HG03521 (cell line): ENCODE data around the gene CLPSL2.

Source experiments
- ATAC-seq: cut with Tn5 transposase; IDR thresholded peaks from one replicate; pipeline ENCODE4 v1.9.1; 2021; ENCODE audit warnings: mild to moderate bottlenecking, moderate library complexity; ENCODE audit not compliant: unreplicated experiment

The CLPSL2 gene

DNA sequence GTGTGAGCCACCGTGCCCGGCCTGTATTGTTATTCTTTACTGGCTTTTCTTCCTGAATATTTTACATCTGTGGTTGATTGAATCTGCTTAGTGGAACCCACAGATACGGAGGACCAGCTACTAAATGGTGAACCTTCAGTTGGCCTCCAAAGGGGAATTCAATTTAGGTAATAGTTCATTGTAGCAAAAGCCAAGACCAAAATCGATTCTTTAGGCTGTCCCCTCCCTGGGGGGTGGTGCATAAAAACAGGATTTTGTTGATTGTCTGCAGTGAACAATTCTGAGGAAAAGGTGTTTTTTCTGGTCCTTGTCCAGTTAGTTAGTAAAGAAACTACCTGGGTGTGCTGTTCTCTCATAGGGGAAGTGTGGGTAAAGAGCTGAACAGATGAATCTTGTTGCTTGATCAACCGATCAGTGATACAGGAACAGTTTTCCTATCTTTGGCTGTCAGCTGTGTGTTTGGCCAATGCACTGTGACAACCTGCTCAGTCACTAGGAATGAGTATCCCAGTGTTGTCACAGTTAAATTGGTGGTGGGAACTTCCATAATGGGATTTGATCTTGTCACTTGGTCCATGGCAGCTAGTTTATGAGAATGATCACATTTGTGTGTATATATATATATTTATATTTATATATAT is 48.3 kb downstream of the CLPSL2 start:
- no peak for ATAC-seq
